GM12878 (cell line): ENCODE measurements around the gene SH3YL1. TPM values are rescaled to one million over a fixed set of nuclear protein-coding genes. Genes with fewer than 3 reads are reported as not detected.

ENCODE experiments used
- ATAC-seq: fragments of 200-7000 bp; cut with Tn5 transposase; 3 replicates; pipeline ENCODE4 v1.9.1; 2020; ENCODE audit warnings: mild to moderate bottlenecking, moderate library complexity
- BruUV-seq: library from RNA; stranded (reverse); fragments of 400-500 nt; replicated peaks from 2 replicates; lab custom pipeline; 2021; lab: Mats Ljungman, UMichigan
- CTCF ChIA-PET: fragments of 300-600 bp; sonication (Branson Sonifier 250); formaldehyde crosslinking; extraction: SDS; loops from one replicate; lab custom pipeline; 2021; ENCODE audit warnings: inconsistent platforms; lab: Yijun Ruan, JAX
- POLR2A ChIA-PET: fragments of 350-600 bp; formaldehyde crosslinking; extraction: SDS; loops from one replicate; lab custom pipeline; 2021; ENCODE audit warnings: inconsistent platforms; lab: Charles Lee
- RAD21 ChIA-PET: fragments of 300-600 bp; sonication (Branson Sonifier 250); formaldehyde crosslinking; loops from one replicate; lab custom pipeline; 2023; ENCODE audit warnings: antibody characterized with exemption; ENCODE audit not compliant: unreplicated experiment; lab: Charles Lee
- SMC1A ChIA-PET: fragments of 300-600 bp; sonication (Branson Sonifier 250); formaldehyde crosslinking; loops from one replicate; lab custom pipeline; 2023; ENCODE audit not compliant: unreplicated experiment, uncharacterized antibody; lab: Charles Lee
- DNase-seq: peaks from one replicate; pipeline ENCODE4 v3.0.0-alpha.2; 2011; ENCODE audit warnings: low read depth, low spot score
- FAIRE-seq: peaks from 3 replicates; lab custom pipeline; 2011; peaks lifted over from hg19 to GRCh38; lab: Jason Lieb, UNC
- H2AFZ ChIP-seq: 2 replicates; pipeline ENCODE4 v1.6.0; 2011; ENCODE audit warnings: low read depth, low read length, control low read depth; ENCODE audit not compliant: control insufficient read depth
- H3K27ac ChIP-seq: 2 replicates; pipeline ENCODE4 v1.5.1; 2011; ENCODE audit warnings: control low read depth; ENCODE audit not compliant: control insufficient read depth, insufficient read depth
- H3K27me3 ChIP-seq, 2 experiments: replicated peaks in 1 of 2; 2 replicates each; pipeline versions ENCODE4 v1.6.0 to v1.6.1; 2011; ENCODE audit warnings: low read length in 1 of 2; ENCODE audit not compliant: control insufficient read depth in 2 of 2, insufficient read depth in 2 of 2
- H3K36me3 ChIP-seq, 2 experiments: 2 replicates each; pipeline ENCODE4 v1.5.1; 2011; ENCODE audit warnings: low read length in 1 of 2; ENCODE audit not compliant: control insufficient read depth in 2 of 2, insufficient read depth in 2 of 2
- H3K4me1 ChIP-seq: 2 replicates; pipeline ENCODE4 v1.6.1; 2011; ENCODE audit warnings: mild to moderate bottlenecking, low read length, moderate library complexity, mixed read lengths; ENCODE audit not compliant: control insufficient read depth, insufficient read depth
- H3K4me2 ChIP-seq: 2 replicates; pipeline ENCODE4 v1.6.0; 2011; ENCODE audit warnings: control low read depth; ENCODE audit not compliant: control insufficient read depth, insufficient read depth
- H3K4me3 ChIP-seq: fragments of 200-600 bp; sonication (generic); 2 replicates; pipeline ENCODE4 v1.5.1; 2016
- H3K79me2 ChIP-seq: 2 replicates; pipeline ENCODE4 v1.6.0; 2011; ENCODE audit warnings: low read length; ENCODE audit not compliant: control insufficient read depth, insufficient read depth
- H3K9ac ChIP-seq: 2 replicates; pipeline ENCODE4 v1.8.0; 2011; ENCODE audit warnings: low read length, control low read depth, mixed read lengths; ENCODE audit not compliant: control insufficient read depth, insufficient read depth
- H3K9me3 ChIP-seq: replicated peaks from 3 replicates; pipeline ENCODE4 v1.5.1; 2011; ENCODE audit warnings: mild to moderate bottlenecking, low read length; ENCODE audit not compliant: control insufficient read depth, insufficient read depth
- H4K20me1 ChIP-seq: 2 replicates; pipeline ENCODE4 v1.6.0; 2011; ENCODE audit not compliant: control insufficient read depth, insufficient read depth
- BACH1 ChIP-seq: fragments of 450-650 bp; IDR thresholded peaks from 2 replicates; pipeline ENCODE4 v1.6.1; 2017; ENCODE audit warnings: mild to moderate bottlenecking, borderline replicate concordance
- BCL11A ChIP-seq: IDR thresholded peaks from 2 replicates; pipeline ENCODE4 v1.6.1; 2011; ENCODE audit warnings: low read depth, low read length
- CBX3 ChIP-seq: fragments of 200-600 bp; sonication (generic); IDR thresholded peaks from 2 replicates; pipeline ENCODE4 v1.6.1; 2016; ENCODE audit warnings: low read depth, borderline replicate concordance
- HDAC2 ChIP-seq: fragments of 200-600 bp; sonication (generic); IDR thresholded peaks from 2 replicates; pipeline ENCODE4 v1.6.1; 2017
- MEF2A ChIP-seq: IDR thresholded peaks from 2 replicates; pipeline ENCODE4 v1.6.1; 2011; ENCODE audit warnings: low read depth, mild to moderate bottlenecking, low read length, moderate library complexity; ENCODE audit not compliant: insufficient read depth
- MXI1 ChIP-seq: fragments of 150-350 bp; IDR thresholded peaks from 2 replicates; pipeline ENCODE4 v1.6.1; 2011; ENCODE audit warnings: low read depth, mild to moderate bottlenecking, inconsistent platforms, low read length, improper control_type of control experiment
- NFIC ChIP-seq: IDR thresholded peaks from 2 replicates; pipeline ENCODE4 v1.6.1; 2012; ENCODE audit warnings: low read depth, mild to moderate bottlenecking, inconsistent platforms, low read length, moderate library complexity
- NR2C2 ChIP-seq: IDR thresholded peaks from 2 replicates; pipeline ENCODE4 v1.6.1; 2011; ENCODE audit warnings: borderline replicate concordance, low read depth; ENCODE audit not compliant: control insufficient read depth, insufficient read length
- SMC3 ChIP-seq: IDR thresholded peaks from 2 replicates; pipeline ENCODE4 v1.6.1; 2011; ENCODE audit warnings: low read length, improper control_type of control experiment, borderline replicate concordance
- STAT1 ChIP-seq: fragments of 450-650 bp; conservative IDR thresholded peaks from 2 replicates; pipeline ENCODE4 v1.6.1; 2014; ENCODE audit warnings: antibody characterized with exemption, mild to moderate bottlenecking
- TCF3 ChIP-seq: IDR thresholded peaks from 2 replicates; pipeline ENCODE4 v1.6.1; 2012; ENCODE audit warnings: low read depth, mild to moderate bottlenecking, low read length, borderline replicate concordance; ENCODE audit not compliant: insufficient read depth
- ZNF384 ChIP-seq: IDR thresholded peaks from 2 replicates; pipeline ENCODE4 v1.6.1; 2012; ENCODE audit warnings: low read depth, mild to moderate bottlenecking, low read length, improper control_type of control experiment, borderline replicate concordance
- WGBS: methylation state at CpG from one replicate; pipeline ENCODE4 v1.1.6; 2016; ENCODE audit warnings: low lambda C conversion rate; ENCODE audit not compliant: insufficient replicate concordance, insufficient coverage; ENCODE audit errors: missing lambda C conversion rate; 5-methylcytosine and 5-hydroxymethylcytosine counted together
- in situ Hi-C: fragments of 300-500 bp; cut with MboI; formaldehyde crosslinking; loops from 9 replicates; pipeline ENCODE4 v1.14.3; 2018; ENCODE audit warnings: mixed read lengths
- intact Hi-C: fragments of 100-400 bp; cut with micrococcal nuclease; formaldehyde crosslinking; loops from one replicate; pipeline ENCODE4 v1.14.2; 2022; ENCODE audit not compliant: unreplicated experiment
- polyA plus RNA-seq, 11 experiments: library from polyadenylated mRNA; depleted of rRNA in 4 of 11; unstranded in 6 of 11; stranded (reverse) in 5 of 11; fragments of >200 nt; fragmentation: Nextera tagmentation in 4 of 11; fragmentation: Illumina TruSeq in 1 of 11; extraction: Ambion mirVana in 4 of 11; extraction: Trizol in 1 of 11; gene quantifications; 1 replicate in 1 of 11; 2 replicates in 10 of 11; pipeline versions ENCODE4 v1.2.1 to v1.2.3, GENCODE V29; 2011 to 2016; ENCODE audit warnings: inconsistent platforms in 2 of 11, missing spikeins in 2 of 11, low read depth in 1 of 11
- total RNA-seq, 4 experiments: library from RNA; depleted of rRNA in 3 of 4; stranded (reverse); fragments of >200 nt in 3 of 4; fragmentation: Illumina TruSeq in 1 of 4; extraction: Trizol in 1 of 4; gene quantifications; 2 replicates each; pipeline versions ENCODE4 v1.2.1 to v1.2.3, GENCODE V29; 2013 to 2021

The SH3YL1 gene
- total and polyA plus RNA-seq, 10 of the 15 experiments (the other 5 are each of a cell fraction or from before 2014, with no cell fraction given), result 12.2 to 22.4 (median 17.2) TPM

GRCh38 chr2:270861-271260, 7.0 kb upstream of the SH3YL1 start:
- SMC1A ChIA-PET, result no interaction called here
- Histone ChIP-seq H3K36me3 (peaks cover 4 to 14% of the 10 kb centered on the region in 2 experiments), H3K27me3 (no peaks in the 10 kb centered on the region), H3K79me2 (peaks cover 64% of the 10 kb centered on the region), H3K27ac (no peak overlapping the region), H4K20me1 (peaks cover 4% of the 10 kb centered on the region; the same call in 1 of the 2 replicates), H3K9ac (no peak overlapping the region), H3K9me3 (no peaks in the 10 kb centered on the region), H2AFZ (no peak overlapping the region), H3K4me1 (peaks cover 12% of the 10 kb centered on the region), H3K4me2 (no peak overlapping the region), H3K4me3 (no peak overlapping the region)
- no TSS peak for BruUV-seq
- no peak for TF ChIP-seq ZNF384
- TF ChIP-seq MXI1, result no peak
- no peak for TF ChIP-seq BACH1
- TF ChIP-seq CBX3, result no peak
- no peak for TF ChIP-seq HDAC2
- no peak for TF ChIP-seq SMC3
- no peak for TF ChIP-seq STAT1
- TF ChIP-seq BCL11A, result no peak
- TF ChIP-seq NR2C2, result no peak
- TF ChIP-seq TCF3, result no peak
- TF ChIP-seq NFIC, result no peak
- no peak for TF ChIP-seq MEF2A
- 98% methylated on average over 4 of the region's 4 CpGs for WGBS
- RAD21 ChIA-PET, result no interaction called here
- intact Hi-C loops (no loop called here), in situ Hi-C loops (no loop called here)
- ATAC-seq (no peak), FAIRE-seq (no peak), DNase-seq (no peak)
- POLR2A ChIA-PET, result no interaction called here
- CTCF ChIA-PET, result no interaction called here
